ENCODE measurements around the gene GP9.
A peak's percentile ranks its signal among the peaks of the same experiment; 100 is the strongest.
"Not testable (repeated sequence)": the region's sequence is repeated elsewhere in the genome, so short reads cannot be mapped to it uniquely, and the experiment has no call there.

Gene GP9

DNA sequence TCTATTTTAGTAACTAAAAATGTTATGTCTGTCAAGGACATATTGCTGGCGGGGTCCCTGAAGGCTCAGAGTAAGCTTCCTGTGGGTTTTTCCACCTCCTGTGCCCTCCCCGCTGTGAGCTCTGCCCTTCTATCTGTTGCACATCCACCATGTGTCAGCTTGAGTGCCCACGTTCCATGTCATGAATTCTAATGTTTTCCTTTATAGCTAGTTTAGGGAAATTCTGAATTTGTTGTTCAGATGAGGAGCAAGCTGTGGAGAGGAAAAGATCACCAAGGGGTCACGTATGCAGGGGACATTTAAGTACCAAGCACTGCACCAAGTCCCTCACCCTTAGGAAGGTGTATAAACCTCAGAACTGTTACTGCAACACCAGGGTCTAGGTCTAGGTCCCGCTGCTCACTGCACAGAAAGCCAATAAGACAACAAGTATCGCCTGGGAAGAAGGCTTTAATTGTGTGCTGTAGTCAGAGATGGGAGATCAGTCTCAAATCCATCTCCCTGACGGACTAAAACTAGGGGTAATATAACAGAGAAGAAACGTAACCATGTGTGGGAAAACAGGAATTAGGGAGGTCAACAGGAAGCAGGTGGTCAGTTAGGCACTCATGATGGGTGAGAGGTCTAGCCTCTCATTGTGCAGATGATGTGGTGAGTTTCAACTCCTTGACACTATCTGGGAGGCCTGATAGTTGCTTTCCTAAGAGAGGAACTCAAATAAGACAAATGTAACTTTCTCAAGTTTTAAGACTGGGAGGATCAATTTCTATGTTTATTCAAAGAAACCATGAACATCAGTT, 9.7 kb downstream of the GP9 start:
- no peak for DNase-seq (ENCODE audit: low spot score)

- no peak for DNase-seq (ENCODE audit: low spot score)
These were observed 16.6 kb downstream of the GP9 start for GRCh38 chr3:129077222-129077621.

DNA sequence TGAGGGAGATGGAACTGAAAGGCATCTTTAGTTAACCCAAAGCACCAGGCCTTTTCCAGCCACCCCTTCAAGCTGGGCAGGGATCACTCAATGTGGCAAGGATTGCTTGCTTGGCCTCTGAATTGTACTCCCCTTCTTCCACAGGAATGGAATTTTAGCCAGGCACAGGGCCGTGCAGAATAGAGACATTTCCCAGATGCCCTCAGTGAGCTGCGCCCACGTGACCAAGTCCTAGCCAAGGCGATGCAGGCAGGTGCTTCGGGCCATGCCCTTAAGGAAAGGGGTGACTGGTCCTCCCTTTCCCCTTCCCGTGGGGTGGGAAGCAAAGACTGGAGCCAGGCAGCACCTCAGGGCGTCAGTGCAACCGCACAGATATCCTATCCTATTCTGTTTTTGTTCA, 17.9 kb downstream of the GP9 start:
- no peak for DNase-seq (ENCODE audit: low spot score)

DNA sequence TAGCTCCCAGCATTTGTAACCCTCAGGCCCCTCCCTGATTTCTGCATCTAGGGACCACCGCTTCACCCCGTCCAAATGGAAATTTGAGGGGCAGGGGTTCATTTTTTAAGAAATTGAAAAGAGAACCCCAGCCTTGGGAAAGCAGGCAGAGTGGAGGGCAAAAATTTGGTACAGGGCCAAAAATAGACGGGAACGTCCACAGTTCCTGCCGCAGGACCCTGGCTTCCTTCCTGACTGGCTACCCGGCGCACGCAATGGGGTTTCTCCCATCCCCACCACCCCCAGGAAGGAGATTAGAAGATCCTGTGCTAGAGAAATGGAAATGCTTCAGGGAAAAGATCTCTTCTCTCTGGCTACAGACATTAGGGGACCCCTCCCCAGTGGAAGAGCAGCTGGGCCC, 20.9 kb downstream of the GP9 start:
- DNase-seq (ENCODE audit: low spot score) = no peak

DNA sequence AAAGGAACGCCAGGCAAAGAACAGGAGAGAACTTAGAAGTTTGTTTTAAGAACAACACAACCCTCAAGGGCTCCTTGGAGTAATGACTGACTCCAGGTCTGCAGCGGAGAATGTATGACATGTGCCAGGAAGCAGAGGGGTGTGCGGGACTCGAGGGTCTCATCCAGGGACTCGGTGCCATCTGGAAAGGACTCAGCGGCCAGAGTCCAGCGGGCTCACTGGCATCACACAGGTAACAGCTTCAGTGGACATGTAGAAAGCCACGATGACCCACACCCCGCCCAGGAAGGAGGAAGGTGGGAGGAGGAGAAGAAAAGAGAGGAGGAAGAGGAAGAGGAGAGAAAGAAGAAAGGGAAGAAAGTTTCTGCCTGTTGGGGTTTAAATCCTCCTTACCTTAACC, 21.4 kb downstream of the GP9 start:
- DNase-seq (ENCODE audit: low spot score) = no peak

DNA sequence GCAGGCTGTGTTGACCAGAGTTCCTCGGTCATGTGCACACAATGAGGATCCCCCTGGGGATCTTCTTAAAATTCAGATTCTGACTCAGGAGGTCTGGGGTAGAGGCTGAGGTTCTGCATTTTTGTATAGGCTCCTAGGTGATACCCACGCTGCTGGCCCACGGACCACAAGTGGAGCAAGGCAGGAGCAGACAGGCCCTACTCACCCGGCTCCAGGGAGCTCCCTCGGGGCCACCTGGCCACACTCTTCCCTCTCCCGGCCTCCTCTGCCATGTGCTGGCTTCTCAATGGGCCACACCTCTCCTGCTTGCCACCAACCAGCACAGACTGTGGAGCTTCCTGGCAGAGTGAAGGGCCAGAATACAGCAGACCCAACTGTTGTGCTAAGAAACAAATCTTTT, 23.9 kb downstream of the GP9 start:
- DNase-seq (ENCODE audit: low spot score) = no peak

DNA sequence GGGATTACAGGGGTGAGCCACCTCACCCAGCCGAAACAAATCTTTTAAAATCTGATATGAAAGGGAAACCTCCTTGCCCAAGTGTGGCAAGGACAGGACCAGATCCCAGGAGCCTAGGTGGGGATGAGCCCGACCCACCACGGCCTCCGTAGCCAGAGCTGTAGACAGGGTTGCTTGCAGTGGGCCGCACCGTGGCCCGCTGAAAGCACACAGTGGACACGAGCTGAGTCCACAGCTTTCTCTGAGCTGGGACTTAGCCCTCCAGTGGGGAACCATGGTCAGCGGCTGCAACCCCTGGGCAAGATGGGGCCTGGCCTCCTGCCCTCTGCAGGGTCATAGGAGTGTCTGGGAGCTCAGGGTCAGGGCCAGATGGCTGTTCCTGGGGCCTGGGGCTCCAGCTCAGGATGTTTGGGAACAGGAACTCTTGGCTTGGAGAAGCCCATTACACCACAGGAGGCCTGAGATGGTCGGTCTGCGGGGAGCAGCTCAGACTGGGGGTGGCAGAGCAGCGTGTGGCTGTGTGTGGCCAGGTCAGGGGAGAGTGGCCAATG, 24.7 kb downstream of the GP9 start:
- no peak for DNase-seq (ENCODE audit: low spot score)

GRCh38 chr3:129085818-129086217, 25.2 kb downstream of the GP9 start:
- DNase-seq (ENCODE audit: low spot score) = no peak

DNA sequence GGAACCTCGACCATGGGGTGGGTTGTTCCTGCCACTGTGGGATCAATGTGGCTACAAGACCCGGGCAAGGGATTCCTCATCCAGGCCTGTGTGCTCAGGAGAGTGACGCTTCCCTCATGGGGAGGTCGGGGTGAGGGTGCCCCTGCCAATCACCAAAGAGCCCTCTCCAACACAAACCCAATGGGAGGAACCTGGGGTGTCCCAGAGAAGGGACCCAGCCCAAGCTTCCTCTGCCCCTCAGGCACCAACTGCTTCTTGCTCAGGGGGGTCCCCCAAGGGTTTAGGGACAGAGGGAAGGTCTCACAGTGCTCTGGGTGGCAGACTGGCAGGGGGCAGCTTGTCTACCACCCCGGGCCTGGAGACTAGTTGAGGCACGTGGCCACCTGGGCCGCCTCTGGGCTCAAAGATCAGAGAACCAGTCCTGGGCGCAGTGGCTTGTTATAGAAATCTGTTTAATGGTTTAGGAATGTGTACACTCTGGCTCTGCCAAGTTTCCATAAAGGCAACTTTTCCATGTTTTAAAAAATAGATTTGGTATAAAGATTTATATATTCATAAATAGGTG, 26.6 kb downstream of the GP9 start:
- DNase-seq (ENCODE audit: low spot score) = no peak

- peak; percentile 9 for DNase-seq (ENCODE audit: low spot score)
These were observed 27.3 kb downstream of the GP9 start for GRCh38 chr3:129087904-129088303.

- not testable (repeated sequence) for DNase-seq (ENCODE audit: low spot score)
These were observed 27.7 kb downstream of the GP9 start for GRCh38 chr3:129088312-129088711.

DNA sequence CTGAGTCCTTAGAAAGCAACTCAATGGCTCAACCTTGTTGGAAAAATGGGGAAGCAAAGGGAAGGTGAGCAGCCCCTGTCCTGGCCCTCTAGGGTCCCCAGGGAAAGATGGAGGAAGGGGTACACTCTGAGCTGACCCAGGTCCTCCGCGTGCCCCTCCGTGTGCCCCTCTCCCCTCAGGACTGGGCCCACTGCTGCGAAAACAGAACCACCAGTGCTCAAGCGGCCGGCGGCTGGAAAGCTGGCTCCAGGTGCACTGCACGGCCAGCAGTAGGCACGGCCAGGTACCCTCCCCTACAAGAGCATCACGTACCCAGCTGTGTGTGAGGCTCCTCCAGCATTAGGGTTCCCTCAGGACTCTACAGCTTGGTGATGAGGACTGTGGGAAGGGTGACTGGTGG, 34.7 kb downstream of the GP9 start:
- DNase-seq (ENCODE audit: low spot score) = no peak

DNA sequence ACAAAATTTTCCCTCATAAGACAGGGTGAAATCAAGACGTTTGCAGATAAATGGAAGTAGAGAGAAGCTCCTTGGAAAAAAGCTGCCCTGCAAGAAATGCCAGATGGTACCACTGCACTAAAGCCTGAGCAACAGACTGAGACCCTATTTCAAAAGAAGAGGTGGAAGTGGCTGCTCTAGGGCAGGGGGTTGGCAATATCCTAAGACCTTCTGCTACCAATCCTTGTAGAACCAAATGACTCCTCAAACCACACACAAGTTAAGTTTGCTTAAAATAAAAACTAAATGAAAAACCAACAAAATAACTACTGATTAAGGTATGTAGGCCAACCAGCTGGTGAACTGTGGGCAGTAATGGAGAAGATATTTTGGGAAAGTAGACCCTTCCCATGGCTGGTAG, 39.7 kb downstream of the GP9 start:
- no peak for DNase-seq (ENCODE audit: low spot score)

GRCh38 chr3:129101370-129102138, 41.0 kb downstream of the GP9 start:
- DNase-seq (ENCODE audit: low spot score) = no peak

GRCh38 chr3:129103296-129103695, 42.7 kb downstream of the GP9 start:
- no peak for DNase-seq (ENCODE audit: low spot score)

DNA sequence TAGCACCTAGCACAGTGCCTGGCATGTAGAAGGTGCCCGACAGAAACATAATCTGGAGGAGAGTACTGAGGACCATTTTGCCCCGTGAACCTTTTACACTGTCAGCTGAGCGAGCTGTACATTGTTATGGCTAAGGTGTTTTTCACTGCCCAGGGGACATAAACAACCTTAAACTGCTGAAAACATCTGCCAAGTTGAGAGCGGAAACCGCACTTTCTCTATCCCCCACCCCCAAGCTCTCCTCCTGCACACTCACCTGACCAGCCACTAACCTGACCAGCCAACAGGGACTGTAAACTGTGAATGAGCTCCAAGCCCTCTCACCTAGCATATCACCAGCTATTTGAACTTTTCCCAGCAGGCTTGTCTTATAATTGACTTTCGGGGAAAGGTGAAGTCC, 43.5 kb downstream of the GP9 start:
- DNase-seq (ENCODE audit: low spot score) = no peak

DNA sequence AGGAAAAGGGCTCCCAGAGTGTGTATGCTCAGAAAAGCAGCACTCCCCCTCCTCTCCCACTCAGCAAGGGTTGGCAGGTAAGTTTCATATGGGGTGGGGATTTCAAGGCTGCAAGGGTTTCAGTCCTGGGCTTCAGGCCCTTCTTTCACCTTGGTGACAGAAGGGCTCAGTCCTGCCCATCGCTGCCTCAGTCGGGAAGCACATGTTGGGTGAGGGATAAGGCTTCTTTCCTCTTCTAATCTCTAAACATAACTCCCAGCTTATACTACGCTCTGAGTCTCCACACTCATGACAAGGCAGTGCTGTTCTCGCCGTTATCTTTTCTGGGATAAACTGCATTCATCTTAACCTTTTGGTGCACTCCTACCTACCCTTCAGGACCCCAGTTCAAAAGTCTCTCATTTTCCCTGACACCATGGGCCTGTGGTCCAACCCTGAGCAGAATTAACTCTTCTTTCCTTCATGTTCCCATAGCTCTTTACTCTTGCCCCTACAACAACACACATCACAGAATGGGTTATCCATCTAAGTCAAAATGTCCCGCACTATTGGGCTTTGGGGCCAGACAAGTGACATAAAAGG, 44.0 kb downstream of the GP9 start:
- no peak for DNase-seq (ENCODE audit: low spot score)

GRCh38 chr3:129105862-129106261, 45.3 kb downstream of the GP9 start:
- no peak for DNase-seq (ENCODE audit: low spot score)

DNA sequence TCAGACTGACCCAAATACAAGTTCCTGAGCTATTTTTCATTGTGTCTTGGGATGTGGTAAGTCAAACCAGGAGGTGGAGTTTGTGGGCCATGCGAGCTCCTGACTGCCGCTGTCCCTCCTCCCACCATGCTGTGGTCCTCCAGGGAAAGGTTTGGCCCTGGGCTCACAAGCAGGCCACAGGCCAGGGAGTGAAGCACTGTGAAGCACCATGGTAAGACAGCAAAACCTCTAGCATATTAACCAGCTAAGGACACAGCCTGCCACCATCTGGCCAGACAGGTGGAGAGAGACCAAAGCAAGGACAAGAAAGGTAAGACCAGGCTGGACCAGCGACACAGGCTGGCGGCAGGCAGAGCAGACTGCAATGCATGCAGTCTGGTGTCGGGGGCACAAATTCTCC, 45.7 kb downstream of the GP9 start:
- no peak for DNase-seq (ENCODE audit: low spot score)

- no peak for DNase-seq (ENCODE audit: low spot score)
These were observed 46.4 kb downstream of the GP9 start for GRCh38 chr3:129106866-129107565.

DNA sequence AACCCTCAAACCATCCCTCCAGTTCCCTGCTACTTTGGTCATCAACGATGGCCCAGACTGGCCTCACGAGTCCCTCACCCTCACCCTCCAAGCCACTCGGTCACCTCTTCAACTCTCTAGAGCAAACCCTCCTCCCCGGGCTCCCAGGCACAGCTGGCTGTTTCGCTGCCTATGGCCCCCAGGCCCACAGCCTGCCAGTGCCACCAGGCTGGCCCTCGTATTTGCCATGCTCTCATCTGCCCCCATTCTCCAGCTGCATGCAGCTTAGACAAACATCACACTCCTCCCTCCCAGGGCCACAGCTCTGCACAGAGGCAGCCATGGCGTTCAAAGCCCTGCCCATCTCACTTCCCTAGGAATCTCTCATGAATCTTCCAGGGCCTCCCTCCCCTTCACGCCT, 47.2 kb downstream of the GP9 start:
- DNase-seq (ENCODE audit: low spot score) = no peak
